ENCODE results near the gene LRRN2.

The LRRN2 gene

GRCh38 chr1:204662530-204662929 lies 23.0 kb downstream of the LRRN2 start:
- no peak for DNase-seq

GRCh38 chr1:204660509-204660908 lies 25.0 kb downstream of the LRRN2 start:
- DNase-seq, result peak; percentile 8

GRCh38 chr1:204659056-204659455 lies 26.5 kb downstream of the LRRN2 start:
- DNase-seq, result no peak

- DNase-seq, result no peak
Measured at GRCh38 chr1:204658295-204658694, 27.2 kb downstream of the LRRN2 start.

- DNase-seq, result no peak
Measured at GRCh38 chr1:204653590-204654340, 31.8 kb downstream of the LRRN2 start.

- DNase-seq, result no peak
Measured at GRCh38 chr1:204652497-204652896, 33.0 kb downstream of the LRRN2 start.

- DNase-seq, result no peak
Measured at GRCh38 chr1:204651843-204652421, 33.6 kb downstream of the LRRN2 start.

GRCh38 chr1:204650911-204651570 lies 34.5 kb downstream of the LRRN2 start:
- no peak for DNase-seq

GRCh38 chr1:204649721-204650521 lies 35.6 kb downstream of the LRRN2 start:
- DNase-seq, result no peak

GRCh38 chr1:204648576-204648975 lies 37.0 kb downstream of the LRRN2 start:
- DNase-seq, result no peak

GRCh38 chr1:204647805-204648153 lies 37.8 kb downstream of the LRRN2 start:
- DNase-seq, result no peak

- peak; percentile 64 for DNase-seq
Measured at GRCh38 chr1:204647114-204647804, 38.3 kb downstream of the LRRN2 start.

GRCh38 chr1:204645666-204646065 lies 39.9 kb downstream of the LRRN2 start:
- no peak for DNase-seq

- DNase-seq, result no peak
Measured at GRCh38 chr1:204645251-204645650, 40.3 kb downstream of the LRRN2 start.

GRCh38 chr1:204643503-204643902 lies 42.0 kb downstream of the LRRN2 start:
- no peak for DNase-seq

- no peak for DNase-seq
Measured at GRCh38 chr1:204641936-204642335, 43.6 kb downstream of the LRRN2 start.

GRCh38 chr1:204641455-204641854 lies 44.1 kb downstream of the LRRN2 start:
- DNase-seq, result no peak

GRCh38 chr1:204640578-204640977 lies 45.0 kb downstream of the LRRN2 start:
- no peak for DNase-seq

GRCh38 chr1:204634260-204634910 lies 51.2 kb downstream of the LRRN2 start:
- DNase-seq, result no peak

GRCh38 chr1:204633665-204634064 lies 51.9 kb downstream of the LRRN2 start:
- no peak for DNase-seq

- no peak for DNase-seq
Measured at GRCh38 chr1:204630132-204630905, 55.2 kb downstream of the LRRN2 start.

All from fibroblast of skin of abdomen (primary cell).